Astrocyte of the spinal cord (primary cell): ENCODE measurements around the gene ANK3.

Experiments
- DNase-seq: peaks from one replicate; pipeline ENCODE4 v3.0.0; 2011; ENCODE audit warnings: low read depth, low spot score
- H3K4me3 ChIP-seq: 2 replicates; pipeline ENCODE4 v1.5.1; 2011; ENCODE audit warnings: low read depth, mild to moderate bottlenecking, low read length, moderate library complexity
- CTCF ChIP-seq: IDR thresholded peaks from 2 replicates; pipeline ENCODE4 v1.5.1; 2012; ENCODE audit warnings: low read depth, mild to moderate bottlenecking, low read length, inconsistent platforms
- in situ Hi-C: cut with HindIII; loops from 2 replicates; pipeline ENCODE4 v1.10.0; 2017; ENCODE audit warnings: low sequenced_read_pairs

ANK3 gene

GRCh38 chr10:60167050-60167449 is 222.6 kb downstream of the ANK3 start:
- no peak for TF ChIP-seq CTCF
- in situ Hi-C loops, result no loop called here
- H3K4me3 ChIP-seq, result no peak overlapping the region
- DNase-seq, result no peak

GRCh38 chr10:60163786-60164185 is 225.9 kb downstream of the ANK3 start:
- no peak overlapping the region for H3K4me3 ChIP-seq
- no peak for DNase-seq
- in situ Hi-C loops, result no loop called here
- TF ChIP-seq CTCF, result no peak

- TF ChIP-seq CTCF, result no peak
- DNase-seq, result no peak
- no peak overlapping the region for H3K4me3 ChIP-seq
- in situ Hi-C loops, result no loop called here
These were observed 227.0 kb downstream of the ANK3 start for GRCh38 chr10:60162631-60163030.

- in situ Hi-C loops, result no loop called here
- H3K4me3 ChIP-seq, result no peak overlapping the region
- DNase-seq, result no peak
- no peak for TF ChIP-seq CTCF
These were observed 233.6 kb downstream of the ANK3 start for GRCh38 chr10:60155943-60156683.

- in situ Hi-C loops, result no loop called here
- no peak overlapping the region for H3K4me3 ChIP-seq
- no peak for TF ChIP-seq CTCF
- no peak for DNase-seq
These were observed 234.4 kb downstream of the ANK3 start for GRCh38 chr10:60155099-60155877.

- no peak for TF ChIP-seq CTCF
- no peak for DNase-seq
- in situ Hi-C loops, result no loop called here
- H3K4me3 ChIP-seq, result no peak overlapping the region
These were observed 240.7 kb downstream of the ANK3 start for GRCh38 chr10:60149003-60149402.
